Measurements from ENCODE around the gene ELL.

DNA sequence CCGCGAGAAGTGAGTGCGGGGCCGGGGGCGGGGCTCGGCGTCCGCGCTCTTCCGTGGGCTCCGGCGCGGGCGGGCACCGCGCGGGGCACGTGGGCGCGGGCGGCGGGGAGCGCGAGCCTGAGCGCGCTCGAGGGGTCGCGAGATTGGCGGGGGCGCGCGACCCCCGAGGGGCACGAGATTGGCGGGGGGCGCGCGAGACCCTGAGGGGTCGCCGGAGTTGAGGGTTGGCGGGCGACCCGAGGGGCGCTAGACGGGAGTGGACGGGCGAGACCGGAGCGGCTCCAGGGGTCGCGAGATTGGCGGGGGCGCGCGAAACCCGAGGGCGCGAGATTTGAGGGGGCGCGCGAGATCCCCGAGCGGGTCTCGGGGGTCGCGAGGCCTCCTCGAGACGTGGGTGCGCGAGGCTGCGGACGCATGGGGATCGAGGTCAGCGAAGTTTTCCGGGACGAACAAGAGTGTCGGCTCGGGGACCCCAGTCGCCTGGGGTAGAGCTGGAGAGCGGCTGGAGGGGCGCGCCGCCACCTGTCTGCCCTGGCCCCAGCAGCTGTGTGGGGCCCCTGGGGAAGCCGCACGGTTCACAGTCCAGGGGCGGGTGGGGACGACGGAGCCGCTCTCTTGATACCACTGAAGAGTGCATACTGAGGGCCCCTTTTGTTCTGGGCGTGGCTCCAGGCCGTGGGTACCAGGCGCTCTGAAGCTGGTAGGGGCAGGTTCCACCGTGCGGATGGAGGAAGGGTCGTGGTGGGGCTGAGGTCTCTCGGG lies 102.0 kb downstream of the ELL start:
- TF ChIP-seq, protein P1, sequence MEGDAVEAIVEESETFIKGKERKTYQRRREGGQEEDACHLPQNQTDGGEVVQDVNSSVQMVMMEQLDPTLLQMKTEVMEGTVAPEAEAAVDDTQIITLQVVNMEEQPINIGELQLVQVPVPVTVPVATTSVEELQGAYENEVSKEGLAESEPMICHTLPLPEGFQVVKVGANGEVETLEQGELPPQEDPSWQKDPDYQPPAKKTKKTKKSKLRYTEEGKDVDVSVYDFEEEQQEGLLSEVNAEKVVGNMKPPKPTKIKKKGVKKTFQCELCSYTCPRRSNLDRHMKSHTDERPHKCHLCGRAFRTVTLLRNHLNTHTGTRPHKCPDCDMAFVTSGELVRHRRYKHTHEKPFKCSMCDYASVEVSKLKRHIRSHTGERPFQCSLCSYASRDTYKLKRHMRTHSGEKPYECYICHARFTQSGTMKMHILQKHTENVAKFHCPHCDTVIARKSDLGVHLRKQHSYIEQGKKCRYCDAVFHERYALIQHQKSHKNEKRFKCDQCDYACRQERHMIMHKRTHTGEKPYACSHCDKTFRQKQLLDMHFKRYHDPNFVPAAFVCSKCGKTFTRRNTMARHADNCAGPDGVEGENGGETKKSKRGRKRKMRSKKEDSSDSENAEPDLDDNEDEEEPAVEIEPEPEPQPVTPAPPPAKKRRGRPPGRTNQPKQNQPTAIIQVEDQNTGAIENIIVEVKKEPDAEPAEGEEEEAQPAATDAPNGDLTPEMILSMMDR (IDR thresholded peaks at IDR 0.05) = no peak
- TF ChIP-seq POLR2A (IDR thresholded peaks at IDR 0.05) = no peak

Data from sigmoid colon (tissue), 3 donors.